Activated CD4-positive, alpha-beta T cell treated with anti-CD3 and anti-CD28 coated beads, Interleukin-2, amount 50 U/mL, for 24 hours (primary cell): ENCODE measurements around the gene RPL19.
"Not testable (repeated sequence)": the region's sequence is repeated elsewhere in the genome, so short reads cannot be mapped to it uniquely, and the experiment has no call there.

Experiments
- DNase-seq, 2 donors: peaks; one replicate each; pipeline ENCODE4 v3.0.0-alpha.2; 2020; ENCODE audit warnings: low read depth in 1 of 2, low spot score in 1 of 2

RPL19 gene

DNA sequence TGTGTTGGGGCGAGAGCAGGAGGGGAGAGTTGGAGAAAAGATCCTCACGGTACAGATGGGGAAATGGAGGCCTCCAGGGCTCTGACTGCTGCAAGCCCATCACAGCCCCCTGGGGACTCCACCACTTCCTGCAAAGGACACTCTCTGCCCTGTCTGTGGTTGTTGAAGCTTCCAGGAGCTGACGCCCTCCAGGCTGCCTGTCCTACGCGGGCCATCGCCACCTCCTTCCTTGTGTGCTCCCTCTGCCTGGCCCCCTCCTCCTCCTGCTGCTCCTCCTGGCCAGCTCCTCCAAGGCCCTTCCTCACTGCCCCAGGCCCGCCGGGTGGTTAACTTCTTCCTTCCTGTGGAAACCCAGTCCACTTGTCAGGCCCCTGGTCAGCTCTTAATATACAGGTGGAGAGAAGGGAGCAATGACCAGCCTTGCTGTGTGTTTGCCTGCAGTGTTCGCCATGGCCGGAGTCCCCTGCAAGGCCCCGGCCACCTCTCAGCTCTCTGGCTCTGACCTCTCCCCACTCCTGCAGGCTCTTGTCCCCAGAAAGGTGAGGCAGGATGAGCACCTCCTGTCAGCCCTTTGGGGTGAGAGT lies 44.0 kb downstream of the RPL19 start:
- no peak for DNase-seq

DNA sequence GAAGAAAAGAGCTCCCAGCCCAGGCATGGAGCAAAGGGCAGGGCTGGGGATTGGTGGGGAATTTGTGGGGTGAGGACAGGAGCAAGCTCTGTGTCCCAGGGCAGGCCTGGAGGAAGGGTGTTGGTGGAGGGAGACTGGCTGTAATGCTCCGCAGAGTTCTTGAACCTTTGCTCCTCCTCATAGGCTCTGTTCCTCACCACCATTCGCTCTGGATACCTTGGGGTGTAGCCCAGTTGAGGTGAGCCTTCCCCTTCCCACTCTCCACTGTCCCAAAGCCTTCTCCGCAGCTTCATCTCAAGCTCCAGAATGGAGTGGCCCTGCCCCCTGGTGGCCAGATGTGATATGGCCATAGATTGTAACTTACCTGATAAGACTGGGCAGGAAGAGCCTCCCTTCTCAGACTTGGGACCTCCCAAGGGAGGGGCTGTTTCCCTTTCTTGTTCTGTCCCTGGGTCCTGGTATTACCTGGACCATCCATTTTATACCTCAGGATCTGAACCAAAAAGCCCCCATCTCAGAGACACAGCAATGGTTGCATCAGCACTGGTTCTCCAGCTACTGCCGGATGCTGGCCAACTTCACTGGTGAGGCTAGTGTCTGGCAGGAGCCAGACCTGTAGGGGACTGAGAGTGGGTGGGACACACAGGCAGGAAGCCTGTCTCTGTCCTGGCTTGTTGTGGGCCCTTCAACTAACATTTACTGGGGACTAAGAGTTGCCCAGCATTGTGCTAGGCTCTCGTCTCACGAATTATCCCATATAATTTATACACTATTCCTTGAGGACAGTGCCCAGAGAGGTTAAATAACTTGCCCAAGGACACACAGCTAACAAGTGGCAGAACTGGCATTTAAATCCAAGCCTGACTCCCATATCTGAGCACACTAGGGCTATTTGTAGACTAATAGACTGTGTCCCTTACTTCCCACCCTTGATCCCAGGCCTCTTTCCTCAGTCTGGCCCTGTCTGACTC lies 44.8 kb downstream of the RPL19 start:
- DNase-seq, result peak; percentile 71 to 81

DNA sequence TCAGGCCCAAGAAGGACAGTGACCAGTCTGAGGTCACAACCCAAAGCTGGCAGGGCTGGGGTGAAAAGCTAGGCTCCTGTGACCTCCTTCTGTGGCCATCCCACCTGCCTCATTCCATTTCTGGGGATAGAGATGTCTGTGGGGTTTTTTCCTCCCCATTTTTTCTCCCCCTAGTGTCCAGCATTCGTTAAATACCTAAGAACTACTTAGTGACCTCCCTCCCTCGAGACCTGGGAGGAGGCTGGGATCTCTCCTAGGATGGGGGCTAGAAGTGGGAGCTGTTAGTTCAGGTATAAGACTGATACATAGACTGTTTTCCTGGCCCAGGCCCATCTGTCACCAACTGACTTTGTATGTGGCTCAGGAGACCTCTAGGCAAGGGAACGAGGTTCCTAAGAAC lies 46.2 kb downstream of the RPL19 start:
- no peak for DNase-seq

DNA sequence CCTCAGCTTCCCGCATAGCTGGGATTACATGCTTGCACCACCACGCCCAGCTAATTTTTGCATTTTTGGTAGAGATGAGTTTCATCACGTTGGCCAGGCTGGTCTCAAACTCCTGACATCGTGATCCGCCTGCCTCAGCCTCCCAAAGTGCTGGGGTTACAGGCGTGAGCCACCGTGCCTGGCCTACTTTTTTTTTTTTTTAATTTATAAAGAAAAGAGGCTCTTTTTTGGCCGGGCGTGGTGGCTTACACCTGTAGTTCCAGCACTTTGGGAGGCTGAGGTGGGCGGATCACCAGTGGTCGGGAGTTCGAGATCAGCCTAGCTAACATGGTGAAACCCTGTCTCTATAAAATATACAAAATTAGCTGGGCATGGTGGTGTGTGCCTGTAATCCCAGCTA lies 50.0 kb downstream of the RPL19 start:
- DNase-seq, result not testable (repeated sequence)

DNA sequence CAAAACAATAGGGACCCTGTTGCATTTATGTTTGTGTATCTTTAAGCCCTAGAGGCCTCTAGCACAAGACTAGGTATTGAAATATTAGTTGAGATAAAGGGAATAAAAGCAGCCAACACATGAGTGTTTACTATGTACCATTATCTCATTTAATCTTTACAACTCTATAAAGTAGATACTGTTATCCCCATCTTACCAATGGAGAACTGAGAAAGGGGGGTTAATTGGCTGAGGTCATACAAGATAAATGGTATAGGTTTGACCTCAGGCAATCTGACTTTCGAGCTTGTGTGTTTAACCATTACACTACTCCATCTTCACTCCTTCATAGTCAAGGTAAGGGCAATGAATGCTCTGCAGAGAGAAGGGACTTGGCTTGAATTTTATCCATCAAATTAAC lies 51.9 kb downstream of the RPL19 start:
- DNase-seq, result no peak

DNA sequence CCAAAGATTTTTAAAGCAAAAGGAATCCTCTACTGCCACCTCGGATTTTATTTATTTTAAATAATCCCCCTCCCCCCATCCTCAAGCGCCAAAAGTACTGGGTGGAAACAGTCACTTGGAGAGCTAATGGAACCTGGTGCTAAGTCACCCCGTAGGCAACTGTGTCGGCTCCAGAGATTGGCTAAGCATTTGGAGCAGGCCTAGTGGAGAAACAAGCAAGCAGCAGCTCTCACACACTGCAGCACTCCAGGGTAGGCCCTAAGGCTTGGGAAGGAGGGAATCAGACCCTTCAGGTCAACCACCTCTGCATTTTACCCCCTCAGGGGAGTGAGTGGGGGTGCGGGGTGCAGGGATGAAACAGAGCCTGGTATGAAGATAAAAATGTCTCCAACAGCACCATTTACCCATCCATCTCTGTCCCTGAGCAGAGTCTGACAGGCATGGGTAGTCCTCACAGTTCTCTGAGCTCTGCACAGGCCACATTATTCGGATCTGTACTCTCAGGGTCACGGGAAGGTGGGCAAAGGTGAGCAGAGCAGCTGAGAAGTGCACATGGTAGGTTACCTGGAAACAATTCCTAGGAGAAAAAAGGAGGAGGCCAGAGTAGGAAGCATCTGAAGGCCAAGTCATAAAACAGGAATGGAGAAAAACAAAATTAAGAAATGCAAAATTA lies 52.8 kb downstream of the RPL19 start:
- DNase-seq, result no peak
